ENCODE data around the gene EXD3. TPM values are rescaled to one million over a fixed set of nuclear protein-coding genes. Genes with fewer than 3 reads are reported as not detected.
A peak's percentile ranks its signal among the peaks of the same experiment; 100 is the strongest.

EXD3 gene
- total and polyA plus RNA-seq, 2 of the 13 experiments (the other 11 are each of a cell fraction or from before 2014, with no cell fraction given) = 2.7 to 4.8 TPM

DNA sequence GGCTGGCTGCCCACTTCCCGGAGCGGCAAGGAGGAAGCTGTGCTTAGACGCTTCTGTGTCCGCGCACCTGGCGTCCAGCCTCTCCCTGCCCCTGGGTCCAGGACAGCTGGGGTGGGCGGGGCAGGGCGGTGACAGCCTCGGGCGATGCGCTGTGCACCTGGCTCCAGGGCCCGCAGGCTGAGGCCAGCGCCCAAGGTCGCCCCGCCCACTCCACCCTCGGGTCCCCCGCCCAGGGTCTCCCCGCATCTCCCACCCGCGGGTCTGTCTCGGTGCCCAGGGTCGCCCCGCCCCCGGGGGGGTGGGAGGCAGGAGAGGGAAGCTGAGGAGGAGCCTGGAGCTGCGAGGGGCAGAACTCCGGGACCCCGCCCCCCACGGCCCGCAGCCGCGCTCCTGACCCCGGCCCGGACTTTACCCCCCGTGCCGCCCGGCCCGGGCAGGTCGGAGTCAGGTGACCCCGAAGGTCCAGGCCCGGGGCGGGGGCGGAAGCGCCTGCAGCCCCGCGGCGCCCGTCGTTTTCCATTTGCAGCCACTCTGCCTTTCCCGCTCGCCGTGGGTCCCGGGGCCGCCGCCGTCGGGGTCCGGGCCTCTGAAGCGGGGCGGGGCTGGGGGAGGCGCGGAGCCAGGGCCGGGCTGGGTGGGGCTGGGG is 18.4 kb upstream of the EXD3 start, which contains the start of gene ENTPD8 (continued):
- TF ChIP-seq, protein P1, sequence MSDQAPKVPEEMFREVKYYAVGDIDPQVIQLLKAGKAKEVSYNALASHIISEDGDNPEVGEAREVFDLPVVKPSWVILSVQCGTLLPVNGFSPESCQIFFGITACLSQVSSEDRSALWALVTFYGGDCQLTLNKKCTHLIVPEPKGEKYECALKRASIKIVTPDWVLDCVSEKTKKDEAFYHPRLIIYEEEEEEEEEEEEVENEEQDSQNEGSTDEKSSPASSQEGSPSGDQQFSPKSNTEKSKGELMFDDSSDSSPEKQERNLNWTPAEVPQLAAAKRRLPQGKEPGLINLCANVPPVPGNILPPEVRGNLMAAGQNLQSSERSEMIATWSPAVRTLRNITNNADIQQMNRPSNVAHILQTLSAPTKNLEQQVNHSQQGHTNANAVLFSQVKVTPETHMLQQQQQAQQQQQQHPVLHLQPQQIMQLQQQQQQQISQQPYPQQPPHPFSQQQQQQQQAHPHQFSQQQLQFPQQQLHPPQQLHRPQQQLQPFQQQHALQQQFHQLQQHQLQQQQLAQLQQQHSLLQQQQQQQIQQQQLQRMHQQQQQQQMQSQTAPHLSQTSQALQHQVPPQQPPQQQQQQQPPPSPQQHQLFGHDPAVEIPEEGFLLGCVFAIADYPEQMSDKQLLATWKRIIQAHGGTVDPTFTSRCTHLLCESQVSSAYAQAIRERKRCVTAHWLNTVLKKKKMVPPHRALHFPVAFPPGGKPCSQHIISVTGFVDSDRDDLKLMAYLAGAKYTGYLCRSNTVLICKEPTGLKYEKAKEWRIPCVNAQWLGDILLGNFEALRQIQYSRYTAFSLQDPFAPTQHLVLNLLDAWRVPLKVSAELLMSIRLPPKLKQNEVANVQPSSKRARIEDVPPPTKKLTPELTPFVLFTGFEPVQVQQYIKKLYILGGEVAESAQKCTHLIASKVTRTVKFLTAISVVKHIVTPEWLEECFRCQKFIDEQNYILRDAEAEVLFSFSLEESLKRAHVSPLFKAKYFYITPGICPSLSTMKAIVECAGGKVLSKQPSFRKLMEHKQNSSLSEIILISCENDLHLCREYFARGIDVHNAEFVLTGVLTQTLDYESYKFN (CRISPR knock-in tag; conservative IDR thresholded peaks at IDR 0.05) = peak; percentile 91
- TF ChIP-seq TCF7 (IDR thresholded peaks at IDR 0.05; ENCODE audit: low read depth) (no peak), TGIF2 (CRISPR knock-in tag; IDR thresholded peaks at IDR 0.05) (peak; percentile 82; the same call in 1 of the 2 replicates), MBD4 (IDR thresholded peaks at IDR 0.05; ENCODE audit: borderline replicate concordance, low read length) (no peak), HNRNPL (IDR thresholded peaks at IDR 0.05; ENCODE audit: low read depth, low read length) (0 out of 2 replicates have a peak, but pooled peaks have one; percentile 31), ZNF264 (CRISPR knock-in tag; IDR thresholded peaks at IDR 0.05) (peak; percentile 57; the same call in 1 of the 2 replicates), ZFP1 (CRISPR knock-in tag; IDR thresholded peaks at IDR 0.05) (no peak), ZNF556 (CRISPR knock-in tag; IDR thresholded peaks at IDR 0.05; ENCODE audit: borderline replicate concordance) (peak; percentile 36; the same call in 1 of the 2 replicates), EZH2 (conservative IDR thresholded peaks at IDR 0.05; ENCODE audit: low read depth, low read length) (no peak), FIP1L1 (IDR thresholded peaks at IDR 0.05; ENCODE audit: borderline replicate concordance, insufficient read depth, low read depth, low read length) (no peak), SAP130 (CRISPR knock-in tag; IDR thresholded peaks at IDR 0.05; ENCODE audit: low read depth) (peak; percentile 88), ELF1 (CRISPR knock-in tag; IDR thresholded peaks at IDR 0.05) (peak; percentile 52), KDM5B (CRISPR knock-in tag; IDR thresholded peaks at IDR 0.05; ENCODE audit: borderline replicate concordance) (no peak; the same call in 1 of the 2 replicates), HOXA5 (CRISPR knock-in tag; IDR thresholded peaks at IDR 0.05) (peak; percentile 64), ATM (IDR thresholded peaks at IDR 0.05; ENCODE audit: borderline replicate concordance) (no peak), ZNF292 (CRISPR knock-in tag; IDR thresholded peaks at IDR 0.05; ENCODE audit: borderline replicate concordance, low read depth) (no peak), SNRNP70 (IDR thresholded peaks at IDR 0.05; ENCODE audit: low read depth, low read length) (no peak), ZNF432 (CRISPR knock-in tag; IDR thresholded peaks at IDR 0.05; ENCODE audit: borderline replicate concordance) (no peak)
- TF ChIP-seq, protein P2, sequence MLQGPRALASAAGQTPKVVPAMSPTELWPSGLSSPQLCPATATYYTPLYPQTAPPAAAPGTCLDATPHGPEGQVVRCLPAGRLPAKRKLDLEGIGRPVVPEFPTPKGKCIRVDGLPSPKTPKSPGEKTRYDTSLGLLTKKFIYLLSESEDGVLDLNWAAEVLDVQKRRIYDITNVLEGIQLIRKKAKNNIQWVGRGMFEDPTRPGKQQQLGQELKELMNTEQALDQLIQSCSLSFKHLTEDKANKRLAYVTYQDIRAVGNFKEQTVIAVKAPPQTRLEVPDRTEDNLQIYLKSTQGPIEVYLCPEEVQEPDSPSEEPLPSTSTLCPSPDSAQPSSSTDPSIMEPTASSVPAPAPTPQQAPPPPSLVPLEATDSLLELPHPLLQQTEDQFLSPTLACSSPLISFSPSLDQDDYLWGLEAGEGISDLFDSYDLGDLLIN (CRISPR knock-in tag; IDR thresholded peaks at IDR 0.05; ENCODE audit: borderline replicate concordance) = no peak
- TF ChIP-seq, protein P3, sequence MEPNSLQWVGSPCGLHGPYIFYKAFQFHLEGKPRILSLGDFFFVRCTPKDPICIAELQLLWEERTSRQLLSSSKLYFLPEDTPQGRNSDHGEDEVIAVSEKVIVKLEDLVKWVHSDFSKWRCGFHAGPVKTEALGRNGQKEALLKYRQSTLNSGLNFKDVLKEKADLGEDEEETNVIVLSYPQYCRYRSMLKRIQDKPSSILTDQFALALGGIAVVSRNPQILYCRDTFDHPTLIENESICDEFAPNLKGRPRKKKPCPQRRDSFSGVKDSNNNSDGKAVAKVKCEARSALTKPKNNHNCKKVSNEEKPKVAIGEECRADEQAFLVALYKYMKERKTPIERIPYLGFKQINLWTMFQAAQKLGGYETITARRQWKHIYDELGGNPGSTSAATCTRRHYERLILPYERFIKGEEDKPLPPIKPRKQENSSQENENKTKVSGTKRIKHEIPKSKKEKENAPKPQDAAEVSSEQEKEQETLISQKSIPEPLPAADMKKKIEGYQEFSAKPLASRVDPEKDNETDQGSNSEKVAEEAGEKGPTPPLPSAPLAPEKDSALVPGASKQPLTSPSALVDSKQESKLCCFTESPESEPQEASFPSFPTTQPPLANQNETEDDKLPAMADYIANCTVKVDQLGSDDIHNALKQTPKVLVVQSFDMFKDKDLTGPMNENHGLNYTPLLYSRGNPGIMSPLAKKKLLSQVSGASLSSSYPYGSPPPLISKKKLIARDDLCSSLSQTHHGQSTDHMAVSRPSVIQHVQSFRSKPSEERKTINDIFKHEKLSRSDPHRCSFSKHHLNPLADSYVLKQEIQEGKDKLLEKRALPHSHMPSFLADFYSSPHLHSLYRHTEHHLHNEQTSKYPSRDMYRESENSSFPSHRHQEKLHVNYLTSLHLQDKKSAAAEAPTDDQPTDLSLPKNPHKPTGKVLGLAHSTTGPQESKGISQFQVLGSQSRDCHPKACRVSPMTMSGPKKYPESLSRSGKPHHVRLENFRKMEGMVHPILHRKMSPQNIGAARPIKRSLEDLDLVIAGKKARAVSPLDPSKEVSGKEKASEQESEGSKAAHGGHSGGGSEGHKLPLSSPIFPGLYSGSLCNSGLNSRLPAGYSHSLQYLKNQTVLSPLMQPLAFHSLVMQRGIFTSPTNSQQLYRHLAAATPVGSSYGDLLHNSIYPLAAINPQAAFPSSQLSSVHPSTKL (CRISPR knock-in tag; IDR thresholded peaks at IDR 0.05) = peak; percentile 75
- TF ChIP-seq, protein P4, sequence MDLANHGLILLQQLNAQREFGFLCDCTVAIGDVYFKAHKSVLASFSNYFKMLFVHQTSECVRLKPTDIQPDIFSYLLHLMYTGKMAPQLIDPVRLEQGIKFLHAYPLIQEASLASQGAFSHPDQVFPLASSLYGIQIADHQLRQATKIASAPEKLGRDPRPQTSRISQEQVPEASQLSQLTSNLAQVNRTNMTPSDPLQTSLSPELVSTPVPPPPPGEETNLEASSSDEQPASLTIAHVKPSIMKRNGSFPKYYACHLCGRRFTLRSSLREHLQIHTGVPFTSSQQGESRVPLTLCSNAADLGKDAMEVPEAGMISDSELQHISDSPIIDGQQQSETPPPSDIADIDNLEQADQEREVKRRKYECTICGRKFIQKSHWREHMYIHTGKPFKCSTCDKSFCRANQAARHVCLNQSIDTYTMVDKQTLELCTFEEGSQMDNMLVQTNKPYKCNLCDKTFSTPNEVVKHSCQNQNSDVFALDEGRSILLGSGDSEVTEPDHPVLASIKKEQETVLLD (CRISPR knock-in tag; IDR thresholded peaks at IDR 0.05; ENCODE audit: low read depth) = peak; percentile 97
